HG02763 (cell line): Measurements from ENCODE around the gene CIB1.

Experiments
- ATAC-seq: cut with Tn5 transposase; IDR thresholded peaks from one replicate; pipeline ENCODE4 v1.9.1; 2021; ENCODE audit warnings: mild to moderate bottlenecking, moderate library complexity; ENCODE audit not compliant: unreplicated experiment

CIB1 gene

GRCh38 chr15:90241343-90242192 lies 7.8 kb upstream of the CIB1 start:
- no peak for ATAC-seq

- no peak for ATAC-seq
These were observed 7.1 kb upstream of the CIB1 start for GRCh38 chr15:90240856-90241255.

- ATAC-seq: no peak
These were observed 5.6 kb upstream of the CIB1 start for GRCh38 chr15:90239371-90239770.

- no peak for ATAC-seq
These were observed 601 bp upstream of the CIB1 start, which contains the start of gene GDPGP1 for GRCh38 chr15:90234096-90234988. TSS of gene GDPGP1 (plus strand) at chr15:90234209. CDS start at chr15:90240909, 6,700 bp downstream.

- no peak for ATAC-seq
These were observed 777 bp downstream of the CIB1 start for GRCh38 chr15:90232941-90233386.

- no peak for ATAC-seq
These were observed 1.5 kb downstream of the CIB1 start for GRCh38 chr15:90232196-90232595.

- no peak for ATAC-seq
These were observed 2.4 kb downstream of the CIB1 start for GRCh38 chr15:90231028-90232017.

- no peak for ATAC-seq
These were observed 3.1 kb downstream of the CIB1 start for GRCh38 chr15:90230610-90231009.

GRCh38 chr15:90230071-90230494 lies 3.7 kb downstream of the CIB1 start:
- no peak for ATAC-seq

- ATAC-seq: no peak
These were observed 4.8 kb downstream of the CIB1 start for GRCh38 chr15:90228960-90229359.

GRCh38 chr15:90227816-90228772 lies 5.6 kb downstream of the CIB1 start:
- no peak for ATAC-seq

GRCh38 chr15:90227336-90227735 lies 6.4 kb downstream of the CIB1 start:
- no peak for ATAC-seq

GRCh38 chr15:90225504-90226234 lies 8.1 kb downstream of the CIB1 start:
- no peak for ATAC-seq

- no peak for ATAC-seq
These were observed 8.7 kb downstream of the CIB1 start for GRCh38 chr15:90225047-90225446.

- no peak for ATAC-seq
These were observed 10.1 kb downstream of the CIB1 start for GRCh38 chr15:90223441-90224165.

- no peak for ATAC-seq
These were observed 11.2 kb downstream of the CIB1 start for GRCh38 chr15:90222547-90222946.

- ATAC-seq: no peak
These were observed 12.4 kb downstream of the CIB1 start for GRCh38 chr15:90221246-90221900.
